ENCODE results near the gene ZBTB20. TPM values are rescaled to one million over a fixed set of nuclear protein-coding genes. Genes with fewer than 3 reads are reported as not detected.

The ZBTB20 gene
- total RNA-seq, 4 donors from 2014 or later, result 69.9 to 112 (median 80.8) TPM

DNA sequence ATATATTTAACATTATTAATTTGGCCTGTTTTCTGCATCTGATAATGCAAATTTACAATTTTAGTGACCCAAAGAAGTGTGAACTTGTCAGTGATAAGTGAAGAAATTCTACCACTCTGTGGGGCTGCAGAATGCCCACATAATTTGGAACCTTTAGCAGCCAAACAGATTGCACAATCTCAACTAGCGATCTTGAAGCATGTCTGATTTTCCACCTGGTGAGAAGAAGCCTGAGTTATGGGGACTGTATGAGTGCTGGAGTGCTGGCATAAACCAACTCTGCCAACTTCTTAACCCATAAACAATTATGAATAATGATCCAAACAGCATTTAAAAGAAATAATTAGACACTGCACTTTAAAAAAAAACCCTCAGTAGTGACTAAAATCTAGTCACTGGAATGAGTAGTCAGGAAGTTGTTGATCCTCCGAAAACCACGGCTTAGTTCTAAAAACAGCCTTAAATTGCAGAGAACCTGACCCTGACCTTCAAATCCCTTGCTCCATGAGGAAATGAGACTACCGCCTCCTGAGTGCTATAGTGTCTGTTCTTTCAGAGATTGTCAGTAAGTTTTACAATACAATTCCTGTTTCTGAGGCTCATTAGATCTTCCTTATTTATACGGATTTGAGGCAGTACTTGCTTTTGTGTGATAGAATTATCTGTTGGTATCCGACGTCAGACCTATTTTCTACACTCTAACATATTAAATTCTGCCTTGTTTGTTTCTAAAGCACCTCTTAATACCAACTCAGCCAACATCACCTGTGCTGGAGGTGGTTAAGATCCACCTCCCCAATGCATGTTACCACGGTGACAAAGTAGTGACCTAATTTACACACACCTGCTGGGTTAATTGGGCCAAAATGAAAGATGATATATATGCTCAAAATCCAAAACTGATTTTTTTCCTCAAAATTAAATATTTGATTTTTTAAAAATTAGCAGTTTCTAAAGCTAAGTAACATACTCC, 267.7 kb downstream of the ZBTB20 start:
- Histone ChIP-seq H3K4me3 (no peak overlapping the region), H3K4me1 (peaks cover 23 to 58% (median 42%) of the 10 kb centered on the region in 4 donors), H3K27me3 (no peaks in the 10 kb centered on the region), H3K9me3 (no peaks in the 10 kb centered on the region), H3K27ac (replicated peaks in 1 of 4) (peak overlapping the region; percentile 12 to 55 (median 24)), H3K36me3 (no peaks in the 10 kb centered on the region)
- WGBS, result 51% methylated on average over 8 of the region's 8 CpGs
- no peak for DNase-seq (ENCODE audit: extremely low spot score)
- TF ChIP-seq EP300 (IDR thresholded peaks at IDR 0.05) (no peak), POLR2A (IDR thresholded peaks at IDR 0.05; ENCODE audit: low read depth) (no peak), POLR2AphosphoS5 (IDR thresholded peaks at IDR 0.05) (no peak)
- TF ChIP-seq, protein P1, sequence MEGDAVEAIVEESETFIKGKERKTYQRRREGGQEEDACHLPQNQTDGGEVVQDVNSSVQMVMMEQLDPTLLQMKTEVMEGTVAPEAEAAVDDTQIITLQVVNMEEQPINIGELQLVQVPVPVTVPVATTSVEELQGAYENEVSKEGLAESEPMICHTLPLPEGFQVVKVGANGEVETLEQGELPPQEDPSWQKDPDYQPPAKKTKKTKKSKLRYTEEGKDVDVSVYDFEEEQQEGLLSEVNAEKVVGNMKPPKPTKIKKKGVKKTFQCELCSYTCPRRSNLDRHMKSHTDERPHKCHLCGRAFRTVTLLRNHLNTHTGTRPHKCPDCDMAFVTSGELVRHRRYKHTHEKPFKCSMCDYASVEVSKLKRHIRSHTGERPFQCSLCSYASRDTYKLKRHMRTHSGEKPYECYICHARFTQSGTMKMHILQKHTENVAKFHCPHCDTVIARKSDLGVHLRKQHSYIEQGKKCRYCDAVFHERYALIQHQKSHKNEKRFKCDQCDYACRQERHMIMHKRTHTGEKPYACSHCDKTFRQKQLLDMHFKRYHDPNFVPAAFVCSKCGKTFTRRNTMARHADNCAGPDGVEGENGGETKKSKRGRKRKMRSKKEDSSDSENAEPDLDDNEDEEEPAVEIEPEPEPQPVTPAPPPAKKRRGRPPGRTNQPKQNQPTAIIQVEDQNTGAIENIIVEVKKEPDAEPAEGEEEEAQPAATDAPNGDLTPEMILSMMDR (IDR thresholded peaks at IDR 0.05), result no peak
- intact Hi-C loops (cut with DNase I), result no loop called here

DNA sequence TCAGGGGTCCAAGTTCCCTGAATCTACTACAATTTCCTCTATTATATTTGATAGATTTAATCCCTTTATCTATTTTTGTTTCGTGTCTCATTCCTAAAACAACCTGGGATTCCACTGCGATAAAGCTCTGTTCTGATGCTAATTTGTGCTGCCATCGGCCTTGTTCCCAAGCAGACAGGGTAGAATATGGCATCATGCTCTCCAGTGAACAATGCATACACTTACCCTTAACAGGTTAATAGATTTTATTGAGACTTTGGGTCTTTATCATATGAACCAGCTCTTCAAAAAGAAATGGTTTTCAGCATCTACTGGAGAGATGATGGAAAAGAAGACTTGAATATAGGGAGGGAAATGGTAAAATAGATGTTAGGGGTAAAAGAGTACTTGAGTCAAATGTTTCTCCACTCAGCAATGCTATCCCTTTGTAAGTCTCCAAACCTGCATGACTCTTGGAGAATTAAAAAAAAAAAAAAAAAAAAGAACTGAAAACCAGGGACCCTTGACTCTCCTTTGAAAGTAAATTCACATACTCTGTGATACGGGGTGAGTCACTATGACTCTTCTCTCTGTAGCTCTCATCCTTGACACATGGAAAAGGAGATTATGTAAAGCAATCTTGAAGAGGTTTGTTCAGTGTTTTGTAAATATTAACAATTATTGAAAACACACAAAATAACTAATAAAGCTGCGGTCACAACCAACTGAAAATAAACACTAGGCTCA, 268.8 kb downstream of the ZBTB20 start:
- TF ChIP-seq EP300 (IDR thresholded peaks at IDR 0.05) (no peak), POLR2AphosphoS5 (IDR thresholded peaks at IDR 0.05) (no peak)
- H3K27ac ChIP-seq (replicated peaks in 1 of 4), result peak overlapping the region in 2 of 4 donors; percentile 38 to 42
- H3K9me3 ChIP-seq, result no peaks in the 10 kb centered on the region
- 94% methylated on average over 5 of the region's 5 CpGs for WGBS
- intact Hi-C loops (cut with DNase I), result no loop called here
- no peaks in the 10 kb centered on the region for H3K27me3 ChIP-seq
- peaks cover 30 to 69% (median 53%) of the 10 kb centered on the region in 4 donors for H3K4me1 ChIP-seq
- H3K36me3 ChIP-seq, result no peaks in the 10 kb centered on the region
- no peak overlapping the region for H3K4me3 ChIP-seq
- DNase-seq (ENCODE audit: extremely low spot score), result no peak

DNA sequence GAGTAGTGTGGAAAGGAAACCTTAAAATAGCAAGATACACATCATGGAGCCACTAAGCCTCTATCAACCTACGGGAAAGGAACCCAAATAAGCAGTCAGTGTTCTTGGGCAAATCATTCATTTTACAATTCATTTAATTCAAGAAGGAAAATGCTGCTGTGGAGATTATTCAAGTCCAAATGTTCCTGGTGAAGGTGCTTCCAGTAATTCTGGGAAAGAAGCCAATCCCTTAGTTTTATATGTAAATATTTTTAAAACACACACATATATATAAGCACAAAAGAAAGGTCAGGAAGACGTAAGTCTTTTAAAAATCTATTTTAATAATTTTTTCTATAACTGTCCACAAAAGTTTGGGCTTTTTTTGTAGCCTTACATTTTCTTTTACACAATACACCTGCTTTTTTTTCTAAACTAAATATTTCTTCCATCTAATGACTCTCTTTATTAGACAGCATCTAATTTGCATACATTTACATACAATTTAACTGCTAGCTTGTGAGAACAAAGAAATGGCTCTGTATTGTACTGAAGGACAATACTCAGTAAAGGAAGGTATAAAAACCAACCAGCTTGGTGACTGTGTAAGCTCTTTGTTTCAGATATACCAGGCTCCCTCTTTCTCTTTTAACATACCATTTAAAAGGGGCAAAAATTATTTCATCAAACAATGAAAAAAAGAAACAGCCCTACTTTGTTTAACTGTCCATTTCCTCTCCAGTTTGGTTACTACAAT, 269.5 kb downstream of the ZBTB20 start:
- TF ChIP-seq, protein P1 (IDR thresholded peaks at IDR 0.05), result no peak
- no peak for TF ChIP-seq EP300 (IDR thresholded peaks at IDR 0.05)
- TF ChIP-seq POLR2AphosphoS5 (IDR thresholded peaks at IDR 0.05), result no peak
- no peak for TF ChIP-seq POLR2A (IDR thresholded peaks at IDR 0.05; ENCODE audit: low read depth)
- Histone ChIP-seq H3K27me3 (no peaks in the 10 kb centered on the region), H3K9me3 (no peaks in the 10 kb centered on the region), H3K4me1 (peaks cover 33 to 76% (median 60%) of the 10 kb centered on the region in 4 donors), H3K36me3 (no peaks in the 10 kb centered on the region), H3K4me3 (no peak overlapping the region), H3K27ac (replicated peaks in 1 of 4) (peak overlapping the region in 3 of 4 donors; percentile 10 to 42 (median 38))
- WGBS, result 51% methylated on average over 2 of the region's 2 CpGs
- intact Hi-C loops (cut with DNase I), result no loop called here
- no peak for DNase-seq (ENCODE audit: extremely low spot score)

DNA sequence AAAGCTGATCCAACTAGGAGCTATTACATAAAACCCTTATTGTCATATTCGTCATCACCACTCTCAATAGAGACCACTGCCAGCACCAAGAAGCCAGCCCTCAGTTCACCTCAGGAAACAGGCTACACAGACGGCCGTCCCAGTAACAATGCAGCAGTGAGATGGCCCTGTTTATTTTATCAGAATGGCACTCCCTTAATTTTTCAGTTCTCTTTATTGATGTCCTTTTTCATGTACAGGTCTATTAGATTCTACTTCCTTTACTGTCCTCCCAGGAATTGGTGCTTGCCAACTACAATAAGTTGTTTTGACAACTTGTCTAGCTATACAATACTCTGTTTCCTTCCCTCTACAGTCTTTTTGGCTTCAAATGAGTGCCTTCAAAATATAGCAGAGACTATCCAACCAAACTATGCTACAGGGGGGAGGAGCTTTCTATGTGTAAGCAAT, 272.5 kb downstream of the ZBTB20 start:
- Histone ChIP-seq H3K27ac (replicated peaks in 1 of 4) (peak overlapping the region; percentile 32 to 59 (median 44)), H3K4me3 (no peak overlapping the region), H3K4me1 (peaks cover 36 to 69% (median 62%) of the 10 kb centered on the region in 4 donors), H3K36me3 (no peaks in the 10 kb centered on the region), H3K9me3 (no peaks in the 10 kb centered on the region), H3K27me3 (no peaks in the 10 kb centered on the region)
- intact Hi-C loops (cut with DNase I), result no loop called here
- TF ChIP-seq, protein P1 (IDR thresholded peaks at IDR 0.05), result no peak
- TF ChIP-seq POLR2AphosphoS5 (IDR thresholded peaks at IDR 0.05), result no peak
- DNase-seq (ENCODE audit: extremely low spot score), result no peak
- 24% methylated on average over 3 of the region's 3 CpGs for WGBS

All from esophagus muscularis mucosa (tissue), 4 donors.